ENCODE measurements around the gene MTUS2. TPM values are rescaled to one million over a fixed set of nuclear protein-coding genes. Genes with fewer than 3 reads are reported as not detected.

Gene MTUS2
- total and polyA plus RNA-seq, 10 of the 15 experiments (the other 5 are each of a cell fraction or from before 2014, with no cell fraction given), result under 0.01 to 0.05 (median 0.02) TPM; not detected in 6

- no peak for TF ChIP-seq RELB (IDR thresholded peaks at IDR 0.05; ENCODE audit: low read depth)
- no peak for TF ChIP-seq BCL11A (IDR thresholded peaks at IDR 0.05; ENCODE audit: low read depth, low read length)
Measured at GRCh38 chr13:29359181-29359580, 539.0 kb downstream of the MTUS2 start (continued).

GRCh38 chr13:29361716-29362115 is 541.6 kb downstream of the MTUS2 start:
- BruUV-seq (replicated peaks), result no TSS peak
- DNase-seq (ENCODE audit: low read depth, low spot score) (no peak), FAIRE-seq (no peak), ATAC-seq (no peak)
- Histone ChIP-seq H3K36me3 (ENCODE audit: control insufficient read depth in 2 of 2, insufficient read depth in 2 of 2, low read length in 1 of 2) (no peaks in the 10 kb centered on the region), H3K4me1 (ENCODE audit: control insufficient read depth, insufficient read depth, low read length) (no peaks in the 10 kb centered on the region; the same call in 1 of the 2 replicates), H3K79me2 (ENCODE audit: control insufficient read depth, insufficient read depth, low read length) (no peaks in the 10 kb centered on the region), H3K27me3 (replicated peaks in 1 of 2; ENCODE audit: control insufficient read depth in 2 of 2, insufficient read depth in 2 of 2, low read length in 1 of 2) (no peaks in the 10 kb centered on the region), H3K27ac (ENCODE audit: control insufficient read depth, insufficient read depth) (no peak overlapping the region), H2AFZ (ENCODE audit: control insufficient read depth, low read depth, low read length) (no peak overlapping the region), H3K4me2 (ENCODE audit: control insufficient read depth, insufficient read depth) (no peak overlapping the region), H4K20me1 (ENCODE audit: control insufficient read depth, insufficient read depth) (no peaks in the 10 kb centered on the region), H3K4me3 (no peak overlapping the region), H3K9me3 (replicated peaks; ENCODE audit: control insufficient read depth, insufficient read depth, low read length) (no peaks in the 10 kb centered on the region), H3K9ac (ENCODE audit: control insufficient read depth, insufficient read depth, low read length) (no peak overlapping the region)
- ChIA-PET RAD21 (ENCODE audit: unreplicated experiment) (no interaction called here), CTCF (no interaction called here), POLR2A (no interaction called here), SMC1A (ENCODE audit: uncharacterized antibody, unreplicated experiment) (no interaction called here)
- TF ChIP-seq CUX1 (IDR thresholded peaks at IDR 0.05; ENCODE audit: insufficient replicate concordance, low read depth, low read length) (no peak), CREM (IDR thresholded peaks at IDR 0.05; ENCODE audit: low read depth) (no peak), CHD4 (IDR thresholded peaks at IDR 0.05) (no peak), DPF2 (IDR thresholded peaks at IDR 0.05) (no peak), SIX5 (IDR thresholded peaks at IDR 0.05; ENCODE audit: low read depth, low read length, severe bottlenecking) (no peak), BACH1 (IDR thresholded peaks at IDR 0.05; ENCODE audit: borderline replicate concordance) (no peak)
- intact Hi-C loops (cut with micrococcal nuclease; ENCODE audit: unreplicated experiment) (loop anchor here (2.0 to 10.0 kb wide), 3 partner anchors 281 to 554 kb away; no protein-coding TSS in a partner anchor), in situ Hi-C loops (cut with MboI) (loop anchor here (25.0 kb wide), 1 partner anchor 1049 kb away; no protein-coding TSS in a partner anchor)
- WGBS (ENCODE audit: insufficient coverage, insufficient replicate concordance, low lambda C conversion rate, missing lambda C conversion rate), result 2% methylated on average over 3 of the region's 3 CpGs
